Urinary bladder (tissue), 4 donors: ENCODE data around the gene BLOC1S6. TPM values are rescaled to one million over a fixed set of nuclear protein-coding genes. Genes with fewer than 3 reads are reported as not detected.
"Not testable (repeated sequence)": the region's sequence is repeated elsewhere in the genome, so short reads cannot be mapped to it uniquely, and the experiment has no call there.

Source experiments
- DNase-seq: peaks from one replicate; pipeline ENCODE4 v3.0.0-alpha.2; 2015; ENCODE audit errors: extremely low spot score
- H3K27ac ChIP-seq: one replicate; pipeline ENCODE4 v1.5.1; 2013; ENCODE audit warnings: low read depth, mild to moderate bottlenecking, moderate library complexity
- H3K36me3 ChIP-seq: one replicate; pipeline ENCODE4 v1.6.1; 2013; ENCODE audit warnings: mild to moderate bottlenecking, moderate library complexity; ENCODE audit not compliant: insufficient read depth
- H3K4me1 ChIP-seq: one replicate; pipeline ENCODE4 v1.6.1; 2013; ENCODE audit warnings: mild to moderate bottlenecking, moderate library complexity; ENCODE audit not compliant: insufficient read depth
- H3K4me3 ChIP-seq: one replicate; pipeline ENCODE4 v1.5.1; 2013; ENCODE audit warnings: low read depth, low read length
- WGBS: extraction: QIAGEN DNeasy Blood & Tissue Kit; methylation state at CpG from one replicate; pipeline ENCODE4 v1.1.7; 2013; 5-methylcytosine and 5-hydroxymethylcytosine counted together
- polyA plus RNA-seq: library from polyadenylated mRNA; stranded (reverse); fragments of 200-250 nt; gene quantifications from one replicate; pipeline ENCODE4 v1.2.3, GENCODE V29; 2013
- total RNA-seq: library from RNA; depleted of rRNA; stranded (reverse); fragments of >200 nt; gene quantifications from one replicate; pipeline ENCODE4 v1.2.3, GENCODE V29; 2014
- donor health status: healthy with polysubstance abuse.
- donor health status: healthy.

BLOC1S6 gene
- total and polyA plus RNA-seq, 2 donors: 38.9 to 83.9 TPM

- Histone ChIP-seq H3K27ac (peak overlapping the region; percentile 89), H3K4me3 (no peak overlapping the region), H3K4me1 (peaks cover 4% of the 10 kb centered on the region), H3K36me3 (no peaks in the 10 kb centered on the region)
- DNase-seq: peak; percentile 63
- 4% methylated on average over 6 of the region's 6 CpGs for WGBS
Measured at GRCh38 chr15:45637552-45638033, 50.4 kb downstream of the BLOC1S6 start.

- Histone ChIP-seq H3K36me3 (no peaks in the 10 kb centered on the region), H3K4me3 (no peak overlapping the region), H3K4me1 (peaks cover 4% of the 10 kb centered on the region), H3K27ac (no peak overlapping the region)
- 65% methylated on average over 2 of the region's 2 CpGs for WGBS
- no peak for DNase-seq
Measured at GRCh38 chr15:45640616-45641015, 53.4 kb downstream of the BLOC1S6 start.

- Histone ChIP-seq H3K36me3 (no peaks in the 10 kb centered on the region), H3K4me3 (no peak overlapping the region), H3K4me1 (peaks cover 4% of the 10 kb centered on the region), H3K27ac (peak overlapping the region; percentile 34)
- WGBS: 17% methylated on average over 1 of the region's 1 CpG
- no peak for DNase-seq
Measured at GRCh38 chr15:45641374-45641781, 54.2 kb downstream of the BLOC1S6 start.

- 60% methylated on average over 7 of the region's 7 CpGs for WGBS
- no peak for DNase-seq
- Histone ChIP-seq H3K4me3 (no peak overlapping the region), H3K27ac (peak overlapping the region; percentile 44), H3K4me1 (peaks cover 4% of the 10 kb centered on the region), H3K36me3 (no peaks in the 10 kb centered on the region)
Measured at GRCh38 chr15:45641999-45642932, 55.1 kb downstream of the BLOC1S6 start.

- no peak overlapping the region for H3K27ac ChIP-seq
- H3K4me3 ChIP-seq: no peak overlapping the region
- DNase-seq: no peak
- H3K36me3 ChIP-seq: no peaks in the 10 kb centered on the region
- peaks cover 4% of the 10 kb centered on the region for H3K4me1 ChIP-seq
- 94% methylated on average over 2 of the region's 2 CpGs for WGBS
Measured at GRCh38 chr15:45644437-45644836, 57.3 kb downstream of the BLOC1S6 start.

GRCh38 chr15:45645026-45645980 is 58.1 kb downstream of the BLOC1S6 start:
- WGBS: 74% methylated on average over 9 of the region's 9 CpGs
- Histone ChIP-seq H3K36me3 (no peaks in the 10 kb centered on the region), H3K4me3 (no peak overlapping the region), H3K4me1 (peaks cover 4% of the 10 kb centered on the region), H3K27ac (no peak overlapping the region)
- DNase-seq: no peak

GRCh38 chr15:45646220-45646619 is 59.0 kb downstream of the BLOC1S6 start:
- H3K36me3 ChIP-seq: no peaks in the 10 kb centered on the region
- no peak overlapping the region for H3K27ac ChIP-seq
- no peak overlapping the region for H3K4me3 ChIP-seq
- peaks cover 4% of the 10 kb centered on the region for H3K4me1 ChIP-seq
- DNase-seq: no peak
- 78% methylated on average over 3 of the region's 3 CpGs for WGBS

GRCh38 chr15:45647828-45648227 is 60.6 kb downstream of the BLOC1S6 start:
- Histone ChIP-seq H3K4me1 (no peaks in the 10 kb centered on the region), H3K4me3 (no peak overlapping the region), H3K36me3 (no peaks in the 10 kb centered on the region), H3K27ac (no peak overlapping the region)
- DNase-seq: no peak
- whole genome bisulfite sequencing: 98% methylated on average over 6 of the region's 6 CpGs

- H3K36me3 ChIP-seq: no peaks in the 10 kb centered on the region
- no peaks in the 10 kb centered on the region for H3K4me1 ChIP-seq
- H3K27ac ChIP-seq: no peak overlapping the region
- no peak overlapping the region for H3K4me3 ChIP-seq
- 90% methylated on average over 4 of the region's 4 CpGs for WGBS
- DNase-seq: no peak
Measured at GRCh38 chr15:45648521-45649200, 61.5 kb downstream of the BLOC1S6 start.

GRCh38 chr15:45650007-45650406 is 62.8 kb downstream of the BLOC1S6 start:
- not testable (repeated sequence) for H3K36me3 ChIP-seq, H3K4me1 ChIP-seq, DNase-seq, H3K27ac ChIP-seq, H3K4me3 ChIP-seq
- 89% methylated on average over 11 of the region's 11 CpGs for WGBS

GRCh38 chr15:45650889-45651525 is 63.8 kb downstream of the BLOC1S6 start:
- Histone ChIP-seq H3K36me3 (no peaks in the 10 kb centered on the region), H3K4me1 (no peaks in the 10 kb centered on the region), H3K27ac (no peak overlapping the region), H3K4me3 (no peak overlapping the region)
- no peak for DNase-seq
- 98% methylated on average over 35 of the region's 35 CpGs for WGBS

GRCh38 chr15:45653702-45654424 is 66.7 kb downstream of the BLOC1S6 start:
- H3K27ac ChIP-seq: no peak overlapping the region

More at GRCh38 chr15:45653702-45654424, 66.7 kb downstream of the BLOC1S6 start:
- Histone ChIP-seq H3K4me3 (no peak overlapping the region), H3K36me3 (no peaks in the 10 kb centered on the region), H3K4me1 (no peaks in the 10 kb centered on the region)
- no peak for DNase-seq
- 76% methylated on average over 3 of the region's 3 CpGs for WGBS
